HG03108 (cell line): ENCODE results near the gene ARHGAP25.

Source experiments
- ATAC-seq: cut with Tn5 transposase; IDR thresholded peaks from one replicate; pipeline ENCODE4 v1.9.1; 2021; ENCODE audit warnings: moderate library complexity; ENCODE audit not compliant: unreplicated experiment

ARHGAP25 gene

GRCh38 chr2:68741805-68742306 lies 7.2 kb downstream of the ARHGAP25 start:
- no peak for ATAC-seq

- no peak for ATAC-seq
Measured at GRCh38 chr2:68742626-68743415, 8.2 kb downstream of the ARHGAP25 start.

- ATAC-seq: no peak
Measured at GRCh38 chr2:68743531-68743930, 8.9 kb downstream of the ARHGAP25 start.

- ATAC-seq: no peak
Measured at GRCh38 chr2:68744366-68744912, 9.8 kb downstream of the ARHGAP25 start.

DNA sequence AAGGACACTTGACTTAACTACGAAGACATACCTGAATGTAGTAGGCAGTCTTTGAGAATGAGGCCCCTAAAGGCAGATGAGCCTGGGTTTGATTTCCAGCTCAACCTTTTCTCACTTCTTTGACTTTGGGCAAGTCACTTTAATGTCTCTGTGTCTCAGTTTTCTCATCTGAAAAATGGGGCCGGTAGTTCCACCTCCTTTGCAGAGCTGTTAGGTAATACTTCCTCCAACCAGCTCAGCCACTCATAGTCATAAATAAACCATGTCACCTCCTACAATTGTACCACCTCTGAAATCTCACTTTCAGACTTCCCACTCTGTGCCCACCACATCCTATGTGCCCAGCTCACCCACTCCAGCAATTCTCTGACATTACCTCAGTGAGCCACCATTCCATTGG lies 10.4 kb downstream of the ARHGAP25 start:
- no peak for ATAC-seq

DNA sequence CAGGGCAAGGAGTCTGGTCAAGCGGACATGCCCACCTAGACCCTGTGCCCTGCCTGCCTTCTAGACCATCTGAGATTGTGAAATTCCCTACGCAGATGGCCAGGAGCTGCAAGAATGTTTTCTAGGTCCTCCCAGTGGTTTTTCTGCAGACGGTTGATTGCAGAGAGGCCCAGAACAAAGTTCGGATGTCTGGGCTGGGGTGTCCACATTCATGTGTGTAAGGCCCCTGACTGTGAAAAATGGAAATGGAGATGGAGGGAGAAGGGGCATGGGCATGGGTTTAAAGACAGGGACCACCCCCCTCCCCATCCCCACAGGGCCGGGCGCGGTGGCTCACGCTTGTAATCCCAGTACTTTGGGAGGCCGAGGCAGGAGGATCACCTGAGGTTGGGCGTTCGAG lies 11.8 kb downstream of the ARHGAP25 start:
- no peak for ATAC-seq

DNA sequence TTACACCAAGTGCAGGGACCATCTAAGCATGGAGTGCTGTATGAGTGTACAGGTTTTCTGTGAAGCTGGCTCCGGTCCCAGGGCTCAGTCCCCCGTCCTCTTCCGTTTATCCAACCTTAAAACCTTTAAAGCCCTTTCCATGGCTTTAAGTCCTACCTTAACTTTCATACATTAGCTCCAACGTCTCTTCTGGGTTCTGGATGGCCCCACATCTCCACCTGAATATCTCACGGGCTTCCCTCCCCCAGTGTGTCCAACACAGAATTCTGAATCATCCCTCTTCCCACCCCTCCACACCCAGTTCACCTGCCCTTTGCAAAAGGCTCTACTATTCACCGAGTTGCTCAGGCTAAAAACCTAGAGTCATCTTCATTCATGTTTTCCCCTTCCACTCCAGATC lies 12.8 kb downstream of the ARHGAP25 start:
- no peak for ATAC-seq

GRCh38 chr2:68747900-68748299 lies 13.3 kb downstream of the ARHGAP25 start:
- no peak for ATAC-seq

- ATAC-seq: no peak
Measured at GRCh38 chr2:68748568-68748967, 14.0 kb downstream of the ARHGAP25 start.

GRCh38 chr2:68749345-68749744 lies 14.7 kb downstream of the ARHGAP25 start:
- ATAC-seq: no peak

DNA sequence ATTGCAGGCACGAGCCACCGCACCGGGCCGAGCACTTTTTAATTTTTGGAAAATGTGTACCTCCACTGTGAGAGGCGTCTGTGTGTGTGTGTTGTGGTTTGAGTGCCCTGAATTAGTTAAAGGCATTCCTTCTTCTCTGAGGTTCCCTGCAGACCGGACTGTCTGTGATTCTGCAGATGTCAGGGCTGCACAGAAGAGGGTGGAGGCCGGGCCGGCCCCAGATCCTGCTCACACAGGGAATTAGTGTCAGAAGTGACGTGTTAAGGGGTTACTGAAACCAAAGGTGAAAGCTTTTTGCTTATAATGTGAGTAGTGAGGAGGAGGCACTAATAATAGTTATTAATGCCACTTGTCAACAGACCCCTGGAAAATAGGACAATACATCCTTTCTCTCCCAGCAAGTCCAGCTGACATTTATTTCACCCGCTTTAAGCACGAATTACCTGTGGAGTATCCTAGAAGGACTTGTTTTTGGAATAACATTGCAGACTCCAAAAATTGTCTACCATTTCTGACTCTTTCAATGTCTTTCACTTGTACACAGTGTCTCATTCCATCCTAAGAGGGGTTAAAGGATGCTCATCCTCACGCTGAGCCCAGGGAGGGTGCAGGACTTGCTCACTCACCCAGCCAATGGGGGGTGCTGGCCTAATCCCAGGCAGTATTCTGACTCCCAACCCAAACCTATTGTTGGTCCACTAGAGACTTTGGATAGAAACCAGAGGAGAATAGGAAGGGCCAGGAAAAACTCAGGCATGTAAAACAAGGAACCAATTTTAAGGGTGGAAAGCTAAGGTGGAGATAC lies 16.2 kb downstream of the ARHGAP25 start:
- ATAC-seq: no peak

- ATAC-seq: peak; percentile 98
Measured at GRCh38 chr2:68751397-68752339, 17.1 kb downstream of the ARHGAP25 start.

- ATAC-seq: no peak
Measured at GRCh38 chr2:68753318-68753717, 18.7 kb downstream of the ARHGAP25 start.

GRCh38 chr2:68755071-68755470 lies 20.5 kb downstream of the ARHGAP25 start:
- no peak for ATAC-seq

DNA sequence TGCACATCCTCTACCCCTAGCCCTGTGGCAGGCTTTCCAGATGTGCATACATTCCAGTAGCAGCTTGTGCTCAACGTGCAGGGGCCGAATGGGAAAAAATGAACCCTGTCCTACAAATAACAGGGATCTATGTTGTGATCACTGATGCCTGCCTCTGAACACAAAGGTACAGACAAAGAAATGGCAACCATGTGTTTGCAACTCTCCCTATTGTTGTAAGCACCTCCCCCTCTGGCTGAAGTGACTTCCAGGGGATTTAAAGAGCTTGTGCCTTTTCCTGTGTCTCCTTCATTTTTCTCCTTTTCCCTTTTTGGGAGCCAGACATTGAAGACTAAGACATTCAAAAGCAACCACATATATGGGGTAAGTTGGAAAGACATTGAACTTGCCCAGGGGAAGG lies 21.6 kb downstream of the ARHGAP25 start:
- ATAC-seq: no peak

DNA sequence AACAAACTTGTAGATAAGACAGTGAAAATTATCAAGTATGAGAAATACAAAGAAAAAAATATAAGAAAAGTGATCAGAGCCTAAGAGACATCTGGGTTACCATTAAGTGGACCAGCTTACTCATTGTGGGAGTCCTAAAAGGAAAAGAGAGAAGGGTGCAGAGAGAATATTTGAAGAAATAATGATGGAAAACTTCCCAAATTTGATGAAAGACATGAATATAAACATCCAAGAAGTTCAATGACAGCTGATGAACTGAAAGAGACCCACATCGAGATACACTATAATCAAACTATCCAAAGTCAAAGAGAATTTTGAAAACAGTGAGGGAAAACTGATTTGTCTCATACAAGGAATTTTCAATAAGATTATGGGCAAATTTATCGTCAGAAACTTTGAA lies 22.5 kb downstream of the ARHGAP25 start:
- no peak for ATAC-seq

- no peak for ATAC-seq
Measured at GRCh38 chr2:68762100-68762499, 27.5 kb downstream of the ARHGAP25 start.

- ATAC-seq: peak; percentile 46
Measured at GRCh38 chr2:68762665-68763064, 28.1 kb downstream of the ARHGAP25 start.

GRCh38 chr2:68764041-68764805 lies 29.6 kb downstream of the ARHGAP25 start:
- ATAC-seq: no peak

DNA sequence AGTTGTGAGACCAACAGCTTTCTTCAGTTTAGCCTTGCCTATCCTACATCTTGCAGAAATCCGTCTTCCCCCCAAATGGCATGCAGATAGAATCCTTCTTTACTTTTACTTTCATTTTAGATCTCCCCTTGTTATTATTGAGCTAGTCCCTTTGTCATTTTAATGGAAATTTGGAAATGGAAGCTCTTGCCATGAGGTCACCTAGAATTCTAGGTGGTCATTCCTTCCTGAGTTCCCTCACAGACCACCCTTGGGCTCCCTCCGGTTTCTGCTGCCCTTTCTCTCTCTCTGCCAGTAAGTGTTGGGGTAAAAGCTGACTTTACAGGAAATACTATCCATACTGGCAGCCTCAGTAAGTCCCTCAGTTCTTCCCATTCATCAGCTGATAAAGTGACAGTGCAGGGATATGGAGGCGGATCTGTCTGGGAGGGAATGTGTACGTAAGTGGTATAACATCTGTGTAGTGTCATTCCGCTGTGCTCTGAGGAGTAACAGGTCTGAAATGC lies 30.2 kb downstream of the ARHGAP25 start:
- ATAC-seq: no peak
